ENCODE data around the gene PBX1. TPM values are rescaled to one million over a fixed set of nuclear protein-coding genes. Genes with fewer than 3 reads are reported as not detected.

PBX1 gene
- total and polyA plus RNA-seq, 2 donors from 2014 or later: 14.9 to 91.5 TPM

GRCh38 chr1:164643018-164643417 is 84.0 kb downstream of the PBX1 start:
- FAIRE-seq (no peak), DNase-seq (no peak)
- H3K4me1 ChIP-seq (ENCODE audit: control insufficient read depth in 2 of 3, insufficient read depth in 2 of 3, low read depth in 1 of 3, low read length in 3 of 3): peaks cover 0 to 20% (median 15%) of the 10 kb centered on the region in 3 donors
- H3K9me3 ChIP-seq (ENCODE audit: control insufficient read depth in 2 of 3, insufficient read depth in 1 of 3, low read length in 3 of 3): no peaks in the 10 kb centered on the region
- H3K27ac ChIP-seq (ENCODE audit: low read depth in 2 of 2, low read length in 2 of 2): no peak overlapping the region
- H3K36me3 ChIP-seq (ENCODE audit: control insufficient read depth in 2 of 3, insufficient read depth in 3 of 3, low read length in 3 of 3): peaks cover 0 to 2% (median 0%) of the 10 kb centered on the region in 3 donors
- H3K27me3 ChIP-seq (ENCODE audit: control insufficient read depth, insufficient read depth, low read length): no peaks in the 10 kb centered on the region
- H3K9ac ChIP-seq (ENCODE audit: low read length in 3 of 3): no peak overlapping the region
- TF ChIP-seq CTCF (IDR thresholded peaks at IDR 0.05; ENCODE audit: borderline replicate concordance, extremely low read depth, insufficient read depth): no peak
- intact Hi-C loops (cut with DNase I): no loop called here
- no peak overlapping the region for H3K4me3 ChIP-seq (ENCODE audit: low read length in 3 of 3)

- no peak overlapping the region for H3K27ac ChIP-seq (ENCODE audit: low read depth in 2 of 2, low read length in 2 of 2)
Measured at GRCh38 chr1:164644268-164644667, 85.3 kb downstream of the PBX1 start.

GRCh38 chr1:164644774-164645644 is 86.0 kb downstream of the PBX1 start:
- Histone ChIP-seq H3K27me3 (ENCODE audit: control insufficient read depth, insufficient read depth, low read length) (no peaks in the 10 kb centered on the region), H3K9ac (ENCODE audit: low read length in 3 of 3) (no peak overlapping the region), H3K4me3 (ENCODE audit: low read length in 3 of 3) (no peak overlapping the region), H3K36me3 (ENCODE audit: control insufficient read depth in 2 of 3, insufficient read depth in 3 of 3, low read length in 3 of 3) (peaks cover 0 to 2% (median 0%) of the 10 kb centered on the region in 3 donors), H3K9me3 (ENCODE audit: control insufficient read depth in 2 of 3, insufficient read depth in 1 of 3, low read length in 3 of 3) (no peaks in the 10 kb centered on the region), H3K4me1 (ENCODE audit: control insufficient read depth in 2 of 3, insufficient read depth in 2 of 3, low read depth in 1 of 3, low read length in 3 of 3) (peaks cover 0 to 25% (median 24%) of the 10 kb centered on the region in 3 donors), H3K27ac (ENCODE audit: low read depth in 2 of 2, low read length in 2 of 2) (no peak overlapping the region)
- FAIRE-seq (no peak), DNase-seq (peak in 1 of 5 donors; percentile 49)
- intact Hi-C loops (cut with DNase I): no loop called here
- no peak for TF ChIP-seq CTCF (IDR thresholded peaks at IDR 0.05; ENCODE audit: borderline replicate concordance, extremely low read depth, insufficient read depth)

More at GRCh38 chr1:164644268-164644667, 85.3 kb downstream of the PBX1 start:
- intact Hi-C loops (cut with DNase I): no loop called here
- Histone ChIP-seq H3K27me3 (ENCODE audit: control insufficient read depth, insufficient read depth, low read length) (no peaks in the 10 kb centered on the region), H3K9me3 (ENCODE audit: control insufficient read depth in 2 of 3, insufficient read depth in 1 of 3, low read length in 3 of 3) (no peaks in the 10 kb centered on the region), H3K36me3 (ENCODE audit: control insufficient read depth in 2 of 3, insufficient read depth in 3 of 3, low read length in 3 of 3) (peaks cover 0 to 2% (median 0%) of the 10 kb centered on the region in 3 donors), H3K4me3 (ENCODE audit: low read length in 3 of 3) (no peak overlapping the region), H3K9ac (ENCODE audit: low read length in 3 of 3) (no peak overlapping the region), H3K4me1 (ENCODE audit: control insufficient read depth in 2 of 3, insufficient read depth in 2 of 3, low read depth in 1 of 3, low read length in 3 of 3) (peaks cover 0 to 23% (median 21%) of the 10 kb centered on the region in 3 donors)
- FAIRE-seq (no peak), DNase-seq (no peak)
- TF ChIP-seq CTCF (IDR thresholded peaks at IDR 0.05; ENCODE audit: borderline replicate concordance, extremely low read depth, insufficient read depth): no peak

Data from kidney (tissue), 14 donors.